Measurements from ENCODE around the gene BHLHA15.

The BHLHA15 gene

GRCh38 chr7:98211221-98211675 lies at the start of gene BHLHA15:
Gene BHLHA15, plus strand, starts transcription at chr7:98211439. Its CDS starts 871 bp downstream, at chr7:98212310.
- DNase-seq: no peak

- no peak for DNase-seq
These were observed 48.5 kb upstream of the BHLHA15 start for GRCh38 chr7:98162758-98163157.

- no peak for DNase-seq
These were observed 48.0 kb upstream of the BHLHA15 start for GRCh38 chr7:98163269-98163668.

DNA sequence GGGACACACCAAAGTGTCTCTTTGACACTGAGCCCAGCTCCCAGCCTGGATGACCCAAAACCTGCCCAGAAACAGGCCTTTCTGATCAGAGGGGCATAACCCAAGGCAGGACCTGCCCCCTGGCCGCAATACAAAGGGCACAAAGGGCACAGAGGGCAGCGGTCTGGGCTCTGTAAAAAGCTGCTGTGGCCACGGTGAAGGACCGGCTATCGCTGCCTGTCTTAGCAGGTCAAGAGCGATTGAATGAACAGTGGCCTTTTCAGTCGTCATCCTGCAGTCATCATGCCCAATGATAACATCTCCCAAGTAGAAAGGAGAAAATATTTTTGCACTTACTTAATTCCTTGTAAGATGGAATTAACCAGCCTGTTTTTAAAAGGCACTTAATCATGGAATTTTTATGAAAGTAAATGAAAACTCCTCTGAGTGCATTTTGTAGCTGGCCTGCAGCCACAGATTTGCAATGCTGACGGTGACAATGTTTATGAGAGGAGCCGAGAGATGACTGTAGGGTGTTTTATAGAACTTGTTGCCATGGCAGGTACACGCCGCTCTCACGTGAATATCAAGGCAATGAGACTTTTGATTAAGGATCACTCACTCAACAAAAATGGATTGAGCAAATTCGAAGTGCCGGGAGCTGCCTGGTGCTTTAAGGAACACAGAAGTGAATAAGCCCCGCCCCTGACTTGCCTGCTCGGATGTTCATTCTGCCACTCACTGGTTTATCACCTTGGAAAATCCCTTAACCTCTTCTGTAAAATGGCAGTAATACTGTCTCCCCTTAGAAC lies 47.3 kb upstream of the BHLHA15 start:
- DNase-seq: no peak

DNA sequence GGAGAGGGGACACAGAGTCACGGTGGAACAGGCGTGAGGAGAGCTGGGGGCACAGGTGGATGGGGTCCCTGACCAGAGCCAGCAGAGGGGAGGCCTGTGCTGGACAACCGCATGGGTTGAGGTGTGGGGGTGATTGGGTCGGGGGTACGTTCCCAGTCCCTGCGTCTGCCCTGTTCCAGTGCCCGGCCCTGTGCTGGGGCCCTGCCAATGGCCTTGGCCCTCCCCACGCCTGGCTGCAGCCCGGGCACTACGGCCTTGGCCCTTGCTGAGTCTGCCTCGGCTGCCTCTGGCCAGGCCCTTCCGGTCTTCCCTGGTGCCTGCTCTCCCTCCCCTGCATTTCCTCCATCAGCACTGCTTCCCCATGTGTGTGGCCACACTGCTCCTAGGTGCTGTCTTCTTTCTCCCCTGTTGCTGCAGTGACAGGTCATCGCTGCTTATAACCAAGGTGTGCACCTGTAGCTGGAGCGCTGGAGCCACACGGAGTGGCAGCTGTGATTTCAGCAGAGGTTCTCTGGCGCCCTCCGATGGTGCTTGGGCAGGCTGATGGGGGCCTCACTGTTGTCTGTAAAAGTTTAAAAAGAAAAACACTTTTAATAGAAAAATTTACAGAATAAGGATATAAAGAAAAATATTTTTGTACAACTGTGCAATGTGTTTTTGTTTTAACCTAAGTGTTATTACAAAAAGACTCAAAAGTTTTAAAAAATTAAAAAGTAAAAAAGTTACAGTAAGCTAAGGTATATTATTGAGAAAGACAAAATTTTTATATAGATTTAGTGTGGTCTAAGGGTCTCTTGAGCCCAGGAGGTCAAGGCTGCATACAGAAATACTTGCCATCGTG lies 45.2 kb upstream of the BHLHA15 start:
- no peak for DNase-seq

GRCh38 chr7:98166668-98166970 lies 44.6 kb upstream of the BHLHA15 start:
- DNase-seq: no peak

- DNase-seq: no peak
These were observed 43.6 kb upstream of the BHLHA15 start for GRCh38 chr7:98167653-98168052.

DNA sequence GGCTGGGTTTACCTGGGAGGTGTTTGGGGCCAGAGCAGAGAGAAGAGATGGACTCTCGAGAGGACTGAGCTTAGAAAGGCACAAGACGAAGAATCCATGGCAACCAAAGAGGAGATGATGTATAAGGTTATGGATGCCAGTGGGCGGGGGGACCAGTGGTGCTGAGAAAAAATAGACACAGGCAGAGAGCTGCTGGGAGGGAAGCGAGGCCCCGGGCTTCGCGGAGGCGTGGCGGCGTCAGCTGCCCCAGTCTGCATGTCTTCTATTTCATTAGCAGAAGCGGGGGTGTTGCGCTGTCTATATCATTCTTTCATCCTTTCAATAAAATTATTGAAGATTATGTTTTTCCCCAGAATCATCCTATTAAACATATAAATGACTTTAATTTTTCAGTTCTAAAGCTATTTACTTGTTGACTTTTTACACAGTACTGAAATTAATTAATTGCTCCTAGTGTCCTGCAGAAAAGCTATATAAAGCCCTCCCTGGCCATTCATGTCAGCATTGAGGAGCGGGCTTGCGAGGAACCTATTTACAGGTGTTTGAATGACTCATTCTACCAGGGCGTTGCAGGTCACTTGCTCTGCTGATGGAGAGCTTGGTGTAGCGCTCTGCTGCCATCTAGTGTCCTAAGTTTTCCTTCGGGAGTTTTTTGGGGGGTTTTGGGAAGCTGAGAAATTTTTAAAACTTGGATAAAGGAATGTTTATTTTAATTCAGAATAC lies 42.9 kb upstream of the BHLHA15 start:
- peak; percentile 47 for DNase-seq

GRCh38 chr7:98168904-98169621 lies 42.2 kb upstream of the BHLHA15 start:
- no peak for DNase-seq

DNA sequence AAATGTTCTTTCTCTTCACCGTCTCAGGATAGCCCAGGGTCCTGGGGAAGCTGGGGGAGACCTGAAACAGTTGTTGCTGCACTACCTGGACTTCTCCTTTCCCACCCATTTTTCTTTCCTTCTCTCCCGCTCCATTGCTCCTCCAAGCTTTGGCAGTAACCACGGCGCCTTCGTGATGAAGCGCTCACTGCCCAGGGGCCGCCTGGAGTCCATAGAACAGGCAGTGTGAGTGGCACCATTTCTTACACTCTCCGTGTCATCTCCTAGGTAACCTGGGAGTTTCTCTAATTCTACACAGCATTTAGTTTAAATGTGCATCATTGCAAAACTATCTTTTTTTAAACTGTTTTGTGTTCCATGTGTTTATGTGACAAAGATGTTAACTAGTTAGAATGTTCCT lies 40.3 kb upstream of the BHLHA15 start:
- no peak for DNase-seq

DNA sequence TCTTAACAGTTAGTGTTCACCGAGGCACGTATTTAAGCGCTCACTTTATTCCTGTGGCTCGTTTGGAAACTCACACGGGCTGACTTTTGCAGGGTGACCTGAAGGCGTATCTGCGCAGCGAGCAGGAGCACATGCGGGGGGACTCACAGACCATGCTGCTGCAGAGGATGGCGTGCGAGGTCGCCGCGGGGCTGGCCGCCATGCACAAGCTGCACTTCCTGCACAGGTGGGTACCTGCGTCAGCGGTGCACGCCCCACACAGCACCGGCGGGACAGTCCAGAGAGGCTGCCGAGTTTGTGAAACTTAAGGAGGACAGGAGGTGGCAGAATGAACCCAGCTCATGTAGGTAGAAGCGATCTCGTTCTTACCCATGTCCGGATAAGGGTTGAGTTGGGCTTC lies 39.8 kb upstream of the BHLHA15 start:
- DNase-seq: no peak

- peak; percentile 12 for DNase-seq
These were observed 36.6 kb upstream of the BHLHA15 start for GRCh38 chr7:98174334-98175259.

DNA sequence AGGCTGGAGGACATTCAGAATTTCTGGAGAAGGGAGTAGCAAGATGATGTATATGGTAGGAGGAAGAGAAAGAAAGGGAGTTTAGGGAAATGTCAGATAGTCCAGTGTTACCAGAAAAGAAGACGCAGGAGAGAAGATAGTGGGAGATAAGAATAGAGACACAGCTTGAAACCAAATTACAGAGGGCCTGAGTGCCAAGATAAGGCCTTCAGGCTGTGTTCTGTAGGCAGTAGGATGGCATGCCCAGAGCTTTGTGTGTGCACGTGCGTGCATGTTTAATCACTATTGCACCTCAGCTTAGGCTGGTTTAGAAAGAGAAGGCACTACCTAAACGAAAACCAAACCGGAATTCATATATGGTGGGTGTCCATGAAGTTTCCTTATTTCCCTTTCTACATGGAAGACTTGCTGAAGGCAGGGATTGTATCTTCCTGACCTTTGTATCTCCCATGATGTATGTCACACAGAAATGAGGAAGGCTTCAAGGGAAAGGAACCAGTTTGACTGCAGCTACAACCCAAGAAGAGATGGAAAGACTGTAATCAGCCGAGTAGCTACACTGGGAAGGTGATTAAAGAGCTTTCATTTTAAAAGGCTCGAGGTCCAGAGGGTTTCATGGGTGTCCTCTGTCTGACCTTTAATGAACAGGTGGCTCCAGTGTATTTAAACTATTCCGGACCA lies 35.8 kb upstream of the BHLHA15 start:
- DNase-seq: no peak

DNA sequence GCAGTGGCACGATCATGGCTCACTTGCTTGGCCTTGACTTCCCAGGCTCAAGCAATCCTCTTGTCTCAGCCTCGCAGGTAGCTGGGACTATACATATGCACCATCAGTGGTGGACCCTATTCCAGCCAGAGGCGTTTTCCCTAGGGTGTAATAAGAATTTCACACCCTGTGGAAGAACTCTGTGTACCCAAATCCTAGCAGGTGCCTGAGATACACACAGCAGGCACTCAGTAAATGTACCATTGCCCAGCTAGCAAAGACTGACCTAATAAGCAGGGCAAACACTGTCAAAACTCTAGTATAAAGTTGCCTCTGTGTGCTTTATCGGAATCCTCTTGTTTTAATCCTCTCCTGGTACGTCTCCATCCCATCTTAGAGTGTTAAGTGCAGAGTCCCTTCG lies 33.7 kb upstream of the BHLHA15 start:
- no peak for DNase-seq

DNA sequence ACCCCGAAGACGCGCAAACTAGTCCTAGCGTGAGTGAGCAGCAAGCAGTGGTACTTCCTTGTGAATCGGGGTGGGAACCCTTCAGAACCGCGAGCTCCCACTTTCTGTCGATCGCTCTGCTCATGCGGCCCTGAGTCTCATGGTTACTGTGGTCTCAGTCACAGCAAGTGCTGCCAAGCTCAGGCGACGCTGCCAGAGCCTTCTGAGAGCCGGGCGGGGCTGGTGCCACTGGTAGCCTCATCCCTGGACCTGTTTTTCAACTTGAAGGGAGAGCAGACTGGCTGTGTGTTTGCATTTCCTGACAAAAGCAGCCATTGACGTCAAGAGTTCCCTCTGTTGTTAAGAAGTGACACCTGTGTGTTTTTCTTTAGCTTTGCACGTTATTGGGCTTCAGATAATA lies 32.9 kb upstream of the BHLHA15 start:
- no peak for DNase-seq

GRCh38 chr7:98178762-98179490 lies 32.3 kb upstream of the BHLHA15 start:
- no peak for DNase-seq

DNA sequence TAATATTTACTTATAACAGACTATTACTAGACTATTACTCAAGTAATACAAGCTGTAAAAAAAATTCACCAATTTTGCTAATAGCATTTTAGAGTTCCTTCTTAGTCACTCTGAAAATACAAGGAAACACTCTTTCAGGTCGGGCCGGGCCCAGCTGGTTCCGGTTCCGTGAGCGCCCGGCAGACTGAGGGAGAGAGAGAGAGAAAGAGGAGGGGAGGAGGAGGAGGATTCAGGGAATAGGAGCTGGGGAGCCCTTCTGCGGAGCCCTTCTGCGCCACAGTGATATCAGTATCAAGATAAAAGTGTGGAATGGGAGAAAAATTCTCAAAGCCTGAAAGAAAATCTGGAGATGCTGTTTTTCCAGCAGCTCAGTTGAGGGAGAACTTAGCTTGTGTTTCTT lies 30.5 kb upstream of the BHLHA15 start:
- no peak for DNase-seq

- no peak for DNase-seq
These were observed 26.1 kb upstream of the BHLHA15 start for GRCh38 chr7:98185101-98185500.

DNA sequence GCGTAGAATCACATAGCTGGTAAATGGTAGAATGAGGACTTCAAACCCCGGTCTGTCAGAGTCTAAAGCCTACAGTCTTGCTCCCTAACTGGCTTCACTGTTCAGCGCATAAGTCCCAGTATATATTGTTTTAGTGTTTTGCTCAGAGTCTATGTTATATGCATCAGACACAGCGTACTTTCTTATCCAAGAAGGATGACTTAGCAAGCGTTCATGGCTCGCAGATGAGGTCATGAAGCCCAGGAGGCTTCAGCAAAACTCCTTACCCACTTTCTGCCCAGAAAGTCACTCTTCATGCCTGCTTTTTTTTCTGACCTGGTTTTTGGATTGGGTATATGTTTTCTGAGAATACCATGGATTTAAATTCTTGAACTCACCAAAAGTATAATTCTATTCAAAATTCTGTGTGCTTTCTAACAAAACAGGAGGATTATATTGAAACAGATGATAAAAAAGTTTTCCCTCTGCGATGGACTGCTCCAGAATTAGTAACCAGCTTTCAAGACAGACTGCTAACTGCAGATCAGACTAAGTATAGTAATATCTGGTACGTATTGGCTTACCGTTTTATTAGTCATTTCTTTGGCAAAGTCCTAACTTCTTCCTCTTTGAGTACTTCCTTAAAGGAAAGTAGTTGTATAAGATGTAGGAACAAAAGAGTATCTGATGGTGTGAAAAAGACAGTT lies 24.6 kb upstream of the BHLHA15 start:
- DNase-seq: no peak

- no peak for DNase-seq
These were observed 24.1 kb upstream of the BHLHA15 start for GRCh38 chr7:98187138-98187502.
